Stimulated activated naive B cell treated with anti-CD40 and anti-IgM and Interleukin-4, amounts not matched to agents 10 μg/mL and 1 μg/mL and 100 μg/mL, for 72 hours (primary cell): ENCODE measurements around the gene SRGAP3.

Experiments used
- ATAC-seq, 2 donors: fragments of 150-1000 bp; cut with Tn5 transposase; replicated peaks; 2 replicates each; pipeline ENCODE4 v1.10.0; 2021; ENCODE audit warnings: moderate library complexity in 1 of 2
- DNase-seq: peaks from one replicate; pipeline ENCODE4 v3.0.0; 2021
- H3K27ac Mint-ChIP-seq: one replicate; pipeline ENCODE4 v1.8.0; 2022; ENCODE audit warnings: mild to moderate bottlenecking, mixed read lengths
- H3K27me3 Mint-ChIP-seq, 2 donors: one replicate each; pipeline ENCODE4 v1.8.0; 2022; ENCODE audit warnings: mixed read lengths in 2 of 2
- H3K36me3 Mint-ChIP-seq, 2 donors: one replicate each; pipeline ENCODE4 v1.8.0; 2022; ENCODE audit warnings: mixed read lengths in 2 of 2, mild to moderate bottlenecking in 1 of 2
- H3K4me1 Mint-ChIP-seq, 2 donors: one replicate each; pipeline ENCODE4 v1.8.0; 2022; ENCODE audit warnings: mixed read lengths in 2 of 2, mild to moderate bottlenecking in 1 of 2
- H3K4me3 Mint-ChIP-seq, 2 donors: one replicate each; pipeline ENCODE4 v1.8.0; 2022; ENCODE audit warnings: mild to moderate bottlenecking in 2 of 2, mixed read lengths in 2 of 2, moderate library complexity in 1 of 2
- H3K9me3 Mint-ChIP-seq, 2 donors: one replicate each; pipeline ENCODE4 v1.8.0; 2022; ENCODE audit warnings: mixed read lengths in 2 of 2, mild to moderate bottlenecking in 1 of 2

SRGAP3 gene

DNA sequence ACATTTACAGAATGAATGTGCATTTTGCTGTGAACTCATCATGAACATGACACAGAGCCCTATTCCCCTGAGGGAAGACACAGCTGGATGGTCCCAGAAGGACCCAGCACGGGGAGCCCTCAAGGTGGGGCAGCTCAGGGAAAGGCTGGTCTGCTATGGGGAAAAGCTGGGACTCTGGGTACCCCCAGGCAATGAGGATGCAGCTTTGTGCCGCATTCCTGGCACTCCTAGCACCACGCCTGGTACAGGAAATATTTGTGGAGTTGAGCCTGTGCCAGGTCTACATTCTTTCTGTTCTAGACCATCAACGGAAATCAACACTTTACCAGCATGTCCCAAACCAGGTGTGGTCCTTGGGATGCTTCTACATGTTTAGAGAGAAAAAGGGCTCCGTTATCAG lies 74.0 kb downstream of the SRGAP3 start:
- no peaks in the 10 kb centered on the region for H3K27me3 Mint-ChIP-seq
- no peak overlapping the region for H3K27ac Mint-ChIP-seq
- no peak for ATAC-seq
- no peaks in the 10 kb centered on the region for H3K9me3 Mint-ChIP-seq
- no peak for DNase-seq
- H3K36me3 Mint-ChIP-seq = no peaks in the 10 kb centered on the region
- peaks cover 10% of the 10 kb centered on the region in 2 donors for H3K4me1 Mint-ChIP-seq
- no peak overlapping the region for H3K4me3 Mint-ChIP-seq

DNA sequence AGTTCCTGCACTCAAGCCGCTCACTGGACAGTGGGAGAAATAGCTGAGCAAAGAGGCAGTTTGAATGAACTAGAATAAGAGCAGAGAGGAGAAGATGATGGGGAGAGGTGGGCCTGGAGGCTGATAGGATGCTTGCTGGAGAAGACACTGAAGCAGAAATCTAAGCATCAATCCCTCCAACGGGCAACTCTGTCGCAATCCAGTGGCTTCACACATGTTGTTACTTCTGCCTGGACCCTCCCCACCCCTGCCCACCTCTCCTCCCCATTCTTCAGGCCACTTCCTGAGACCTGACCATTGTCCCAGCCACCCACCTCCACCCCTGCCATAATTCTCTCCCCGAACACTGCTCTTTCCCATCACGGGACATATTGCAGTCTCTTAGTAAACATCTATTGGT lies 76.0 kb downstream of the SRGAP3 start:
- Mint-ChIP-seq H3K4me1 (peaks cover 0 to 1% of the 10 kb centered on the region in 2 donors), H3K4me3 (no peak overlapping the region), H3K27me3 (no peaks in the 10 kb centered on the region), H3K36me3 (no peaks in the 10 kb centered on the region), H3K27ac (no peak overlapping the region), H3K9me3 (no peaks in the 10 kb centered on the region)
- DNase-seq (no peak), ATAC-seq (no peak)

DNA sequence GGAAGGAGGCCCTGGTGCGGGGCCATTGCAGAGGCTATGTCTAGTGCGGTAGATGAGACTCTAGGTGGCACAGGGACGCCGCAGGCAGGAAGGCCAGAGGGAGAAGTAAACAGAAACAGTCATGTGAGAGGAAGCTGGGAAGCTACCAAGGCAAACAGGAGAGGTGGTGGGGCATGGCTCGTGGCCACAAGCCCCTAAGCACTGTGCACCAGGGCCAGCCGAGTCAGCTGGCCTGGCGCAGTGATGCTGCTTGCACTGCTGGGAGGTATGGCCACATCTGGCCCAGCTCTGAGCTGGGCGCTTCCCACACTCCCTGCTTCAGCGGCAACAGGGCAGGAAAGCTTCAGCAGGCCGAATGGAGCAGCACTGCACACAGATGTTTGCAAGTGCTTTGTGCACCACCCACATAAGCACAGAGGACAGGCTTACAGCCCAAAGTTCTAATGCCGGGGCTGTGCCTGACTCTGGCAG lies 76.6 kb downstream of the SRGAP3 start:
- Mint-ChIP-seq H3K4me3 (no peak overlapping the region), H3K36me3 (no peaks in the 10 kb centered on the region), H3K9me3 (no peaks in the 10 kb centered on the region), H3K4me1 (peaks cover 0 to 1% of the 10 kb centered on the region in 2 donors), H3K27ac (no peak overlapping the region), H3K27me3 (no peaks in the 10 kb centered on the region)
- no peak for ATAC-seq
- no peak for DNase-seq

DNA sequence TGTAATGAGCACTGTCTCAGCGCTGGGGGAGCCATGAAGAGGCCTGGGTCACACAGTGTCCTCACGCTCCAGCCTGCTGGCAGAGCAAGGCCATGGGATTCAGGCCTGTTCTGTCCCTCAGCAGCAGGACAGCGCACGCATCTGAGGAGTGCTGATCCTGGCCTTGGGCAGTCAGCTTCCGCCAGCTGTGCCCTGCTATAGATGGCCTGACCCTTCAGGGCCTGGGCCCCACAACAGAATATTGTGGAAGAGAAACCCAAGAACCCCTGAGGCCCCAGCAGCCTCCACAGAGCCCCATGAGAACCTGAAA lies 78.6 kb downstream of the SRGAP3 start:
- Mint-ChIP-seq H3K9me3 (no peaks in the 10 kb centered on the region), H3K36me3 (no peaks in the 10 kb centered on the region), H3K27me3 (no peaks in the 10 kb centered on the region), H3K27ac (no peak overlapping the region), H3K4me3 (no peak overlapping the region), H3K4me1 (peaks cover 0 to 1% of the 10 kb centered on the region in 2 donors)
- ATAC-seq = no peak
- no peak for DNase-seq

DNA sequence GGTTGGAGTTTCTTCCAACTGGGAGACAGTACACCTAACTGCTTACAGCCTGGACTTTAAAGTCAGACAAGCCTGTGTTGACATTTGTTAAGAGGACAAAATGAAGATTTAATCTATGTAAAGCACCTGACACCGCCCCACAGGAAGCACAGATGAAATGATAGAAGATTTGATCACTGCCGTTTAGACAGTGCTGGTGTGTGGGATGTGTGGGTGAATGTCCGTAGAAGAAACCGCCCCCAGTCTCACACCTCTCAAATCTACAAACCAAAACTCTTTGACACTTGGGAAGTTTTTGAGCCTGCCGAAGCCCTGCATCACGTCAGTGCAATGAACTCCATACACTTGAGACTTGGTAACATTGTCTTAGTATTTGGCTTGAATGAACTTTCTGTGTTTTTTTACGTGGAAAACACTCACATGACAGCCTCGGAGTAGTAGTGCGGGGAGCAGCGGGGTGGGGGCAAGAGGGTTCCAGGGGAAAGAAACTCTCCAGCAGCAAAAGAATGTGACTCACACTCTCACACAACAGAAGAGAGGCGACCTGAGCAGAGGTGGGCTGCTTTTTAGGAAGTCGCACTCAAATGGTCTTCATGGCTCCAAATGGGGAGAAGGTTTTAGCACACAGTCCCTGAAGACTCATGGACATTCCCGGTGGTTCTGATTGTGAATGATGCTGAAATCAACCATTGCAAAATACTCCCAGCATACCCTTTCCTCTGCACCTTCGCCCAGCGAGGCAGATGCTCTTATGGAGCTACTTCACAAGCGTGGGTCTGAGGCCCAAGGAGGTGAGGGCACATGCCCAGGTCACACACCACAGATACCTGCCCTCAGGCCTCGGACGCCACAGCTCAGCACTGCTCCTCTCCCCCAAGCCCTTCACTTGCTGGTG lies 79.2 kb downstream of the SRGAP3 start:
- H3K36me3 Mint-ChIP-seq = no peaks in the 10 kb centered on the region
- ATAC-seq = no peak
- DNase-seq = no peak
- no peaks in the 10 kb centered on the region for H3K9me3 Mint-ChIP-seq
- no peak overlapping the region for H3K27ac Mint-ChIP-seq
- no peaks in the 10 kb centered on the region for H3K27me3 Mint-ChIP-seq
- H3K4me1 Mint-ChIP-seq = peaks cover 0 to 1% of the 10 kb centered on the region in 2 donors
- H3K4me3 Mint-ChIP-seq = no peak overlapping the region

DNA sequence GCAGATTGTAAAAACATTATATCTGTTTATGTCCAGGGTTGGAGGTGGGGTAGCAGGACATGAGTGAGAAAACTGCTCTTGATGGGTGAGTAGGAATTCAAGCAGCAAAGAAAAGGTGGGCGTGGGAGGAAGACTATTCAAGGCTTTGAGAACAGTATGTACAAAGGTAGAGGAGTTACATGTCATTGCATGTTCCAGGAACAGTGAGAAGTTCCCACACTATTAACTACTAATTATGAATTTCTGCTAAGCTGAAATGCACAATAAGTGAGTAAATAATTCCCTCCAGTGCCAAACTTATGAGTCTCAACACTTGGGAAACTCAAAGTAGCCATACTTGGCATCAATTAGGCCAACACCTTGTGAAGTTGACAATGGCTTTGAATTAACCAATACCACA lies 80.1 kb downstream of the SRGAP3 start:
- Mint-ChIP-seq H3K27ac (no peak overlapping the region), H3K27me3 (no peaks in the 10 kb centered on the region), H3K9me3 (no peaks in the 10 kb centered on the region), H3K4me3 (no peak overlapping the region), H3K36me3 (no peaks in the 10 kb centered on the region), H3K4me1 (peaks cover 0 to 1% of the 10 kb centered on the region in 2 donors)
- DNase-seq (no peak), ATAC-seq (no peak)

DNA sequence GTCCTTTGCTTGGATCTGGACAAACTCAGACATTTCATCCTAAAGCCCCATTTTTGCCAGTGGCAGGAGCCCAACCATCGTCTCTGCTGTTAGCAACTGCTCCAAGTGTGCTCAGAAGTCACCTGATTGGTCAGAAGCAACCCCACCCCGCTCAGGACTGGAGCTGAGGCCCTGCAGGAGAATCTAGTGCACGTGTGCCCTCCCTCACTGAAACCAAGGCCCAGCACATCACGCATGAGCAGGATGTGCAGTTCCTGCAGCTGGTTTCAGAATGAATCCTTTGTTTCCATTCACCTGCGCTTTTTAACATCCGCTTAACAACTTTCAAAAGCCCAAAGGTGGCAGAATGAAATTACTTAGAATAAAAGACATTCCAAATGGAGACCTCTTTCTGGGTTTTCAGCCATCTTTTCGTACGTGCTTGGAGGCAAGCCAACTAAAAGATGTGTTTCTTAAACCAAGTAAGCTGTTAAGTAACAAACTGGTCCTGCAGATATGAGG lies 81.2 kb downstream of the SRGAP3 start:
- Mint-ChIP-seq H3K4me3 (no peak overlapping the region), H3K27ac (no peak overlapping the region), H3K9me3 (no peaks in the 10 kb centered on the region), H3K36me3 (no peaks in the 10 kb centered on the region), H3K4me1 (peaks cover 0 to 1% of the 10 kb centered on the region in 2 donors), H3K27me3 (no peaks in the 10 kb centered on the region)
- peak; percentile 21 for DNase-seq
- peak; percentile 82 to 90 for ATAC-seq

DNA sequence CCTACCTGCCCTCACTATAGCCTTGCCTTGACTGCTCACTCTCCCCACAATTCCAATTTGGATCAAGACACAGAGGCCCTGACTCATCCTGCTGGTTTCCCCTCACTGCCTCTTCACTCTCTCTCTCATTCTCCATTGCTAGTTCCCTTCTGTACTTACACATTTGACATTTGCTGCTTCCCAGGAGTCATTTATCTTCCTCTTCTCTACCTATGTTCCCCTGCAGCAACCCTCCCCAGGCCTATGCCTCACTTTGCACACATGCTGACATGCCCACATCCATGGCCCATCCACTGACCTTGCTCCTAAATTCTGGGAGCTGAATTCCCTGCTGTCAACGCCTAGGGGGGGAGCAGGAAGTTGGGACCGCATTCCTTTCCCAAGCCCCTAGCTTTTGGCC lies 82.2 kb downstream of the SRGAP3 start:
- no peak overlapping the region for H3K4me3 Mint-ChIP-seq
- peaks cover 0 to 1% of the 10 kb centered on the region in 2 donors for H3K4me1 Mint-ChIP-seq
- no peaks in the 10 kb centered on the region for H3K36me3 Mint-ChIP-seq
- H3K27ac Mint-ChIP-seq = no peak overlapping the region
- H3K9me3 Mint-ChIP-seq = no peaks in the 10 kb centered on the region
- no peaks in the 10 kb centered on the region for H3K27me3 Mint-ChIP-seq
- no peak for DNase-seq
- ATAC-seq = no peak

DNA sequence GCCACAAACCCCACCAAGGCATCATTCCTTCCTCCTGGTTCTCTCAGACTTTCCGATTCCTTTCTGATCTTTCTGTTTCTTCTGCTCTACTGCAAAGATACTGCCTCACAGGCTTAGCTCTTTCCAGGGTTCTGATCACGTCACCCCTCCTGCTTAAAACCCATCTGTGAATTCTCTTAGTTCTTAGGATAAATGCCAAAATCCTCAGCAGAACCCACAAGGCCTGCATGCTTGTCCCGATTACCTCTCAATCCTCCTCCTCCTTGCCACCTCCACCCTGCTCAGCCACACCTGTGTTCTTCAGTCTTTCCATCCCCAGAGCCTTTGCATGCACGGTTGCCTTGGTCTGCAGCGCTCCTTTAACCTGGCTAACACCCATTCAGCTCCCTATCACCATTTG lies 84.0 kb downstream of the SRGAP3 start:
- DNase-seq (no peak), ATAC-seq (no peak)
- Mint-ChIP-seq H3K27ac (no peak overlapping the region), H3K36me3 (no peaks in the 10 kb centered on the region), H3K4me3 (no peak overlapping the region), H3K9me3 (no peaks in the 10 kb centered on the region), H3K4me1 (peaks cover 0 to 1% of the 10 kb centered on the region in 2 donors), H3K27me3 (no peaks in the 10 kb centered on the region)

DNA sequence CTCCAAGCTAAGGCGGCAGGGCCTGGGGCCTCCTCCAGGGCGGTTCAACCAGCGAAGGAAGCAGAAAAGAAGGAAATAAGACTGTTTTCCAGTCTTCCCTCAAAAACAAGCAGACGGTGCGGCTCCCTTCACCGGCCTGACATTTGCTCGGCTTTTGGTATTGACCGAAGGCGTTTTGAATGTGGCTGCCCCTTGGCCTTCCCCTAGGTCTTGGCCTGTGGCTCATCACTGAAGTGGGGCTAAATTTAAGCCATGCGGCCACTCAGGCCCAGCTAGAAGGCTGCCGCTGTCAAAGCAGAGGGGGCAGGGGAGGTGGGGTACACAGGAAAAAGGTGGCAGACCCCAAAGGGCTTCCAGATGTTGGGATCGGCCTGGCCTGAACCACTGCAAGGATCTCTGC lies 86.2 kb downstream of the SRGAP3 start:
- no peak for ATAC-seq
- Mint-ChIP-seq H3K4me1 (no peaks in the 10 kb centered on the region), H3K36me3 (no peaks in the 10 kb centered on the region), H3K27ac (no peak overlapping the region), H3K9me3 (no peaks in the 10 kb centered on the region), H3K4me3 (no peak overlapping the region), H3K27me3 (no peaks in the 10 kb centered on the region)
- DNase-seq = no peak

DNA sequence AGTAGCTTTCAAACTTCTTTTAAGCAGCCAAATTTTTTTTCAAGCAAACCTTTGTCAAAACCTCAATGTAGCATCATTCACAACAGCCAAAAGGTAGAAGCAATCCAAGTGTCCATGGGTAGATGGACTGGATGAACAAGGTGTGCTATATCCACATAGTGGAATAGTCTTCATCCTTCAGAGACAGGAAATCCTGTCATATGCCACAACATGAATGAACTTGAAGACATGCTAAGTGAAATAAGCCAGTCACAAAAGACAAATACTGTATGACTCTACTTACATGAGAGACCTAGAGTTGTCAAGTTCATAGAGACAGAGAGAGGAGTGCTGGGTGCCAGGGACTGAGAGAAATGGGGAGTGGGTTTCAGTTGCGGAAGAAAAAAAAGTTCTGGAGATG lies 87.6 kb downstream of the SRGAP3 start:
- H3K4me1 Mint-ChIP-seq = no peaks in the 10 kb centered on the region
- DNase-seq (no peak), ATAC-seq (no peak)
- no peak overlapping the region for H3K27ac Mint-ChIP-seq
- H3K36me3 Mint-ChIP-seq = no peaks in the 10 kb centered on the region
- no peaks in the 10 kb centered on the region for H3K9me3 Mint-ChIP-seq
- no peak overlapping the region for H3K4me3 Mint-ChIP-seq
- no peaks in the 10 kb centered on the region for H3K27me3 Mint-ChIP-seq

DNA sequence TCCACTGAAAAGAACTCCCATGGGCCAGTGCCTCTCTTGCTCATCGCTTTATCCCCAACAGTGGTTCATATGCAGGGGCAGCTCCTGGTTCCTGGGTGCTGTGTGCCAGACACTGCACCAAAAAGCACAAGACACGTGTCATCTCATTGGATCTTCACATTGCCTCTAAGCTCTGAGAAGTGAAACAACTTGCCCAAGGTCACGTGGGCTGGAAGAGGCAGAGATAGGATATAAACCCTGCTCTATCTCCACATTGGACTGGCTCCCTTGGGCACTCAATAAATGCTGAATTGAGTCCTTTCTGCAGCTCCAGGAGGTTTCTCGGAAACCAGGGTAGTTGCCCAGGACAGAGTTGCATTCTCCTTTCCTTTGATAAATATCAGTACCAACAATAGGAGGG lies 88.1 kb downstream of the SRGAP3 start:
- Mint-ChIP-seq H3K4me3 (no peak overlapping the region), H3K36me3 (no peaks in the 10 kb centered on the region), H3K4me1 (no peaks in the 10 kb centered on the region), H3K27ac (no peak overlapping the region), H3K27me3 (no peaks in the 10 kb centered on the region), H3K9me3 (no peaks in the 10 kb centered on the region)
- DNase-seq (no peak), ATAC-seq (no peak)

DNA sequence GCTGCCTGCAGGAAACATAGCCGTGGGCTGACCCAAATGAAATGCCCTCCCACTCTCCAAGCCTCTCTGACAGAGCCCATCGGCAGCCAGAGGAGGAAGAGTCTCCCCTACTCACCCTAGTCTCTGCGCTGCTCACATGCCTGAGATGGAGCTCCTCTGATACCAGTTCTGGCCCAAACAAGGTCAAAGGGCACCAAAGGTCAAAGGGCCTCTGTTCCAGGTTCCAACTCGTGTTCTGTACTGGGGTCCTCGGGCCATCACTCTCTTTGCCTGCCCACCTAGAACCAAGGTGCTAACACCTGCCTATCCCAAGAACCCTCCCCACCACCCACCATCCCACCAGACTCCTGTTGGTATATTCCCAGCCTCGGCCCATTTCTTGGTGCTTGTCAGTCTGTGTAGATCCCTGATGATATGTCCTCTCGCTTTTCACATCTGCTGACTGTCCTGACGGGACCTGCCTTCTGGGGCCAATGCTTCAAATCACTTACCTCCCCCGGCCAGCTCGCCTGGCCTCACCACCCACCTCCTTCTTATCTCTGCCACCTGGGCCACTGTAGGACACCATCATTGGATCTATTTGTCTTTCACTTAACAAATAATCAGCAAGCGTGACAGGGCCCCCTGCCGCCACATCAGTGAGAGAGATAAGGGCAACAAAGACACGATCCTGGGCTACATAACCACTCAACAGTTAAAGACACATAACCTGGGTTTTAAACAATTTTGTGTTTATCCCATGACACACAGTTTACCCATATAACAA lies 90.4 kb downstream of the SRGAP3 start:
- Mint-ChIP-seq H3K27ac (no peak overlapping the region), H3K27me3 (peaks cover 0 to 4% of the 10 kb centered on the region in 2 donors), H3K4me3 (no peak overlapping the region), H3K9me3 (no peaks in the 10 kb centered on the region), H3K36me3 (no peaks in the 10 kb centered on the region), H3K4me1 (no peaks in the 10 kb centered on the region)
- DNase-seq (no peak), ATAC-seq (no peak)

DNA sequence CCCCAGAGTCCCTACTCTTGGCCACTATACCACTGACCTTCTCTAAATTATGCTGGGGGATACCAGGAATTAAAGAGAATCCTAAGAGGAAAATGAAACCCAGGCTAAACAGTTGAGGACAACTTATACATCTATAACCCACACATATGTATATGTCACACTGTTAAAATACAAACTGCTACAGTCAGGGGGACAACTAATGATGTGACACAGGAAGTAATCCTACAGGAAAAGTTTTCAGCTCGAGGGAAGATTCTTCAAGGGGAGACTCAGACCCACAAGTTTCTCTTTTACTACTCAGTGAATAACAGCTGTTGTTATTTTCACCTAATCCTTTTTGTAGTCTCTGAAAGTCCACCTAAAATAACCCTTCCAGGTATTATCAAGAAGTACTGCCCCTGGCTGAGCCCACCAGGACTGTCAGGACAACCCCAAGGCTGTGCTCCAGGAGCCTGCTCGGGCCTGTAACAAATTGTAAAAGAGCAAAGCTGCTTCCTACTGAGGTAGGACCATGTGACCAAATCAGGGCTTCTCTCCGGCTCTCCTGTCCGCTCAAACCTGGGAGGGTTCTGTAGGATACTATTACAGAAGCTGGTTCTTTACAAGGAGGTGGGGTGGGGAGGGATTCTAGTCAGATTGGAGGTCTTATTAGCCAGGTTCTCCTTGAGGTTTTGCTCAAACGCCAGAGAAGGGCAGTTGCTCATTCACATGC lies 91.6 kb downstream of the SRGAP3 start:
- H3K4me1 Mint-ChIP-seq = no peaks in the 10 kb centered on the region

More for the DNA sequence above, 91.6 kb downstream of the SRGAP3 start:
- H3K9me3 Mint-ChIP-seq = no peaks in the 10 kb centered on the region
- H3K36me3 Mint-ChIP-seq = no peaks in the 10 kb centered on the region
- peaks cover 0 to 4% of the 10 kb centered on the region in 2 donors for H3K27me3 Mint-ChIP-seq
- H3K27ac Mint-ChIP-seq = no peak overlapping the region
- H3K4me3 Mint-ChIP-seq = no peak overlapping the region
- DNase-seq (no peak), ATAC-seq (no peak)
